Left lung (tissue), 10 donors: ENCODE results near the gene PRR13. TPM values are rescaled to one million over a fixed set of nuclear protein-coding genes. Genes with fewer than 3 reads are reported as not detected.
"Not testable (repeated sequence)": the region's sequence is repeated elsewhere in the genome, so short reads cannot be mapped to it uniquely, and the experiment has no call there.

Source experiments
- ATAC-seq: fragments of 200-7000 bp; cut with Tn5 transposase; one replicate; pipeline ENCODE4 v1.9.1; 2020; ENCODE audit warnings: moderate library complexity
- DNase-seq, 4 donors: peaks; one replicate each; pipeline ENCODE4 v3.0.0-alpha.2; 2013 to 2020
- H3K27ac ChIP-seq, 2 donors: fragments of 200-600 bp; sonication (generic) in 1 of 2; one replicate each; pipeline versions ENCODE4 v1.5.0 to v1.8.0; 2020 to 2021
- H3K27me3 ChIP-seq, 2 donors: fragments of 200-600 bp; sonication (generic) in 1 of 2; one replicate each; pipeline versions ENCODE4 v1.5.0 to v1.8.0; 2020 to 2021
- H3K36me3 ChIP-seq, 2 donors: fragments of 200-600 bp; sonication (generic) in 1 of 2; one replicate each; pipeline versions ENCODE4 v1.5.0 to v1.8.0; 2020 to 2021
- H3K4me1 ChIP-seq, 2 donors: fragments of 200-600 bp; one replicate each; pipeline ENCODE4 v1.8.0; 2021
- H3K4me3 ChIP-seq, 2 donors: fragments of 200-600 bp; sonication (generic) in 1 of 2; one replicate each; pipeline versions ENCODE4 v1.5.0 to v1.8.0; 2020 to 2021; ENCODE audit warnings: mild to moderate bottlenecking in 1 of 2
- H3K9me3 ChIP-seq, 2 donors: fragments of 200-600 bp; sonication (generic) in 1 of 2; one replicate each; pipeline versions ENCODE4 v1.5.0 to v1.8.0; 2020 to 2021
- intact Hi-C, 2 donors: fragments of 100-400 bp; cut with DNase I; formaldehyde crosslinking; loops; one replicate each; pipeline versions ENCODE4 v1.11.2 to v1.14.2; 2022
- polyA plus RNA-seq, 6 donors: library from polyadenylated mRNA; unstranded; fragments of 120-200 nt; gene quantifications; one replicate each; pipeline ENCODE4 v1.2.1, GENCODE V29; 2013; ENCODE audit not compliant: insufficient read length in 6 of 6
- total RNA-seq, 2 donors: library from RNA; stranded (reverse); fragmentation: NEBNext Ultra II Directional; extraction: Animal tissue kit (Norgen Biotek cat#: 25700); gene quantifications; one replicate each; pipeline ENCODE4 v1.2.1, GENCODE V29; 2021
- TF ChIP-seq, protein P1 (sequence below), 2 donors: fragments of 200-600 bp; sonication (generic) in 1 of 2; IDR thresholded peaks; one replicate each; pipeline versions ENCODE4 v1.5.0 to v1.8.0; 2021; ENCODE audit warnings: antibody characterized with exemption in 2 of 2
- donor health status: DM: no; HTN: yes; CAD: no.
- donor health status: DM: no; HTN: no; CAD: no.

PRR13 gene
- total and polyA plus RNA-seq, 8 donors: 82.7 to 155 (median 115) TPM

DNA sequence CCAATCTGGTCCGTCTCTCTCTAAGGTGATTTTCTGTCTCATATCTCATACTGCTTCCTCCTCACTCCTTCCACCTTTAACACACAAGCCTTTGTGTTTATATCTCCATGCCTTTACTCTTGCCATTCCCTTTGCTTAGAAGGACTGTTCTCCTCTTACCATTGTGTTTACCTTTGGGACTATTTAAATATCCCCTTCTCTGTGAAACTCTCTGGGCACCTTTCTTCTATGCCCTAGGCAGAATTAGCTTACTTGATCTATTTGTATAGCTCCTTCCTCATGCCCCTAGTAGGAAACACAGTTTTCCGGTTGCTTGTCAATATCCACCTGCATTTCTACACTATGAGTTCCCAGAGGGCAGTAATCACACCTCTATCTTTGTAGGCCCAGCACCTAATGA, 21.8 kb upstream of the PRR13 start:
- Histone ChIP-seq H3K9me3 (no peaks in the 10 kb centered on the region), H3K27me3 (no peaks in the 10 kb centered on the region), H3K36me3 (no peaks in the 10 kb centered on the region), H3K4me1 (peaks cover 0 to 33% of the 10 kb centered on the region in 2 donors), H3K27ac (no peak overlapping the region), H3K4me3 (no peak overlapping the region)
- DNase-seq (no peak), ATAC-seq (no peak)
- intact Hi-C loops: loop anchor here in 1 of 2 donors (5.0 kb wide), 1 partner anchor 67 kb away; no protein-coding TSS in a partner anchor
- TF ChIP-seq, protein P1, sequence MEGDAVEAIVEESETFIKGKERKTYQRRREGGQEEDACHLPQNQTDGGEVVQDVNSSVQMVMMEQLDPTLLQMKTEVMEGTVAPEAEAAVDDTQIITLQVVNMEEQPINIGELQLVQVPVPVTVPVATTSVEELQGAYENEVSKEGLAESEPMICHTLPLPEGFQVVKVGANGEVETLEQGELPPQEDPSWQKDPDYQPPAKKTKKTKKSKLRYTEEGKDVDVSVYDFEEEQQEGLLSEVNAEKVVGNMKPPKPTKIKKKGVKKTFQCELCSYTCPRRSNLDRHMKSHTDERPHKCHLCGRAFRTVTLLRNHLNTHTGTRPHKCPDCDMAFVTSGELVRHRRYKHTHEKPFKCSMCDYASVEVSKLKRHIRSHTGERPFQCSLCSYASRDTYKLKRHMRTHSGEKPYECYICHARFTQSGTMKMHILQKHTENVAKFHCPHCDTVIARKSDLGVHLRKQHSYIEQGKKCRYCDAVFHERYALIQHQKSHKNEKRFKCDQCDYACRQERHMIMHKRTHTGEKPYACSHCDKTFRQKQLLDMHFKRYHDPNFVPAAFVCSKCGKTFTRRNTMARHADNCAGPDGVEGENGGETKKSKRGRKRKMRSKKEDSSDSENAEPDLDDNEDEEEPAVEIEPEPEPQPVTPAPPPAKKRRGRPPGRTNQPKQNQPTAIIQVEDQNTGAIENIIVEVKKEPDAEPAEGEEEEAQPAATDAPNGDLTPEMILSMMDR (IDR thresholded peaks at IDR 0.05): no peak

DNA sequence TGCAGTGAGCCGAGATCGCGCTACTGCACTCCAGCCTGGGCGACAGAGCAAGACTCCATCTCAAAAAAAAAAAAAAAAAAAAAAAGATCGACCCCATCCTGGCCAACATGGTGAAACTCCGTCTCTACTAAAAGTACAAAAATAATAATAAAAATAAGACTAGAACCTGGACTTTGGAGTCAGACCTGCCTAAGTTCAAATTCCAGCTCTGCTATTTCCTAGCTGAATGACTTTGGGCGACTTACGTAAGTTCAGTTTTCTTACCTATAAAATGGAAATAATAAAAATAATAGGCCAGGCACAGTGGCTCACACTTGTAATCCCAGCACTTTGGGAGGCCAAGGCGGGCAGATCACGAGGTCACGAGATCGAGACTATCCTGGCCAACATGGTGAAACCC, 19.3 kb upstream of the PRR13 start:
- not testable (repeated sequence) for H3K27ac ChIP-seq, ATAC-seq, H3K4me3 ChIP-seq, H3K9me3 ChIP-seq, DNase-seq, H3K36me3 ChIP-seq, H3K27me3 ChIP-seq
- intact Hi-C loops: loop anchor here in 1 of 2 donors (5.0 kb wide), 1 partner anchor 70 kb away; no protein-coding TSS in a partner anchor
- H3K4me1 ChIP-seq: peaks cover 0 to 20% of the 10 kb centered on the region in 2 donors

DNA sequence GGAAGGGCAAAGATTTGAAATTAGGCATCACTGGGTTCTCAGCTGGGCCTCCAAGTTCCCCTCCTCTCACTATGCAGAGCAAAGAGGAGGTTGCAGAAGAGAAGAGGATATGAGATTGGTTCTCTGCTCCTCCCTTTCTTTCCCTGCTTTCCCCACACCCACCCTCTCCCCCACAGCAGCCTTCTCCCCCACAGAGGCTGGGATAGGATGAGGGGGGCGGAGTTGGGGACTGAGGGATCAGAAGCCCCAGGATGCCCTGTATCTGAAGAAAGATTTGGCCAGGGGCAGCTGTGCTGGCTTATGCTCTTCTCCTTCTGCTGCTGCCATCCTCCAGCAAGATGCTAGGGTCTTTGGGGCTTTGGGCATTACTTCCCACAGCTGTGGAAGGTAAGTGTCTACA, 17.9 kb upstream of the PRR13 start, which contains the start of gene AMHR2:
Gene AMHR2 (plus strand): TSS at position 259 of the 400 bp plus-strand sequence. CDS start 80 bp downstream, at position 339.
- Histone ChIP-seq H3K9me3 (no peaks in the 10 kb centered on the region), H3K36me3 (no peaks in the 10 kb centered on the region), H3K4me3 (no peak within 1 kb of the TSS), H3K27me3 (no peaks in the 10 kb centered on the region), H3K4me1 (peaks cover 0 to 12% of the 10 kb centered on the region in 2 donors), H3K27ac (no peak within 1 kb of the TSS)
- DNase-seq: peak in 1 of 4 donors; percentile 13
- TF ChIP-seq, protein P1 (IDR thresholded peaks at IDR 0.05): no peak
- intact Hi-C loops: loop anchor here in 1 of 2 donors (5.0 kb wide), 1 partner anchor 71 kb away; no protein-coding TSS in a partner anchor
- ATAC-seq: no peak

DNA sequence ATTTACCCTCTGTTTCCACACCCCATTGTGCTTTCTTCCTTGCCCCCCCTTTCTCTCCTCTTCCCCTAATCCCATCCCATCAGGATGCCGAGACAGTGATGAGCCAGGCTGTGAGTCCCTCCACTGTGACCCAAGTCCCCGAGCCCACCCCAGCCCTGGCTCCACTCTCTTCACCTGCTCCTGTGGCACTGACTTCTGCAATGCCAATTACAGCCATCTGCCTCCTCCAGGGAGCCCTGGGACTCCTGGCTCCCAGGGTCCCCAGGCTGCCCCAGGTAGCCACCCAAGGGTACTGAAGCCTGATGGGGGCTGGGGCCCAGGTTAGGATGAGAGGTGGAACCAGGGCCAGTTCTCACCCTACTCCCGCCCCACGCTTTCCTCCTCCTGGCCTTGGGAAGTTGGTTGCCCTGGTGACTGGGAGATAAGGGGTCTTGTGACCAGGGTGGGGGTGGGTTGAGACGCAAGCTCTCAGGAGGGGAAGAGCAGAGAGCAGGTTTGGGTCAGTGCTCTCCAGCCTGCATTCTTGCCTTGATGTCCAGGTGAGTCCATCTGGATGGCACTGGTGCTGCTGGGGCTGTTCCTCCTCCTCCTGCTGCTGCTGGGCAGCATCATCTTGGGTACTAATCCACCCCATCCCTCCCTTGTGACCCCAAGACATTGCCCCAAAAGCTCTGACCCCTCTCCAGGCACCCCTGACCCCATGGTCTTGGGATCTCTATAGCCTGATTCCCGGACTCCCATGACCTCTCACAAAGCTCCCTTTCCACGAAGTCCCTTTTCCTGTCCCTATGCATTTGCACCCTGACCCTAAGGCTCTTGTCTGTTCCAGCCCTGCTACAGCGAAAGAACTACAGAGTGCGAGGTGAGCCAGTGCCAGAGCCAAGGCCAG, 16.7 kb upstream of the PRR13 start:
- peak in 2 of 4 donors; percentile 16 to 32 for DNase-seq
- Histone ChIP-seq H3K27ac (no peak overlapping the region), H3K27me3 (no peaks in the 10 kb centered on the region), H3K4me3 (no peak overlapping the region), H3K9me3 (no peaks in the 10 kb centered on the region), H3K36me3 (no peaks in the 10 kb centered on the region), H3K4me1 (peaks cover 0 to 12% of the 10 kb centered on the region in 2 donors)
- intact Hi-C loops: loop anchor here in 1 of 2 donors (5.0 kb wide), 1 partner anchor 73 kb away; no protein-coding TSS in a partner anchor
- TF ChIP-seq, protein P1 (IDR thresholded peaks at IDR 0.05): no peak
- ATAC-seq: no peak

DNA sequence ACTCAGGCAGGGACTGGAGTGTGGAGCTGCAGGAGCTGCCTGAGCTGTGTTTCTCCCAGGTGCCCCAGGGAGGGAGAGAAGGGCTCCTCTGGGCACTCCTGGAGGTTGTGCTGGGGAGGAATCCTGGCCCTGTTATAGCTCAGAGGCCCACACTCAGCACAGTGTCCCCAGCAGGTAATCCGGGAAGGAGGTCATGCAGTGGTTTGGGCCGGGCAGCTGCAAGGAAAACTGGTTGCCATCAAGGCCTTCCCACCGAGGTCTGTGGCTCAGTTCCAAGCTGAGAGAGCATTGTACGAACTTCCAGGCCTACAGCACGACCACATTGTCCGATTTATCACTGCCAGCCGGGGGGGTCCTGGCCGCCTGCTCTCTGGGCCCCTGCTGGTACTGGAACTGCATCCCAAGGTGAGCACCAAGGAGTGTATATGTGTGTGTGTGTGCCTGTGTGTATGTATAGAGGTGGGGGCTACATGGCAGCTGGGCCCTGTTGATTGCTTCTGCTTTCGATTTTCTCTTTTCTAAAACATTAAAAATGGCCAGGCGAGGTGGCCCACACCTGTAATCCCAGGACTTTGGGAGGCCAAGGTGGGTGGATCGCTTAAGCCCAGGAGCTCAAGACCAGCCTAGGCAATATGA, 15.9 kb upstream of the PRR13 start:
- Histone ChIP-seq H3K27ac (no peak overlapping the region), H3K27me3 (no peaks in the 10 kb centered on the region), H3K36me3 (no peaks in the 10 kb centered on the region), H3K4me1 (peaks cover 0 to 12% of the 10 kb centered on the region in 2 donors), H3K4me3 (no peak overlapping the region), H3K9me3 (no peaks in the 10 kb centered on the region)
- no peak for DNase-seq
- intact Hi-C loops: no loop called here
- TF ChIP-seq, protein P1 (IDR thresholded peaks at IDR 0.05): no peak
- ATAC-seq: no peak
